GM06990 (cell line): Measurements from ENCODE around the gene SUPT20HL1.
"Not testable (repeated sequence)": the region's sequence is repeated elsewhere in the genome, so short reads cannot be mapped to it uniquely, and the experiment has no call there.

ENCODE experiments used
- DNase-seq: peaks from one replicate; pipeline ENCODE4 v3.0.0-alpha.2; 2011; ENCODE audit not compliant: insufficient read length; ENCODE audit errors: extremely low read depth
- H3K27me3 ChIP-seq: replicated peaks from 2 replicates; pipeline ENCODE4 v1.6.0; 2011; ENCODE audit warnings: low read length; ENCODE audit not compliant: control insufficient read depth, insufficient read depth
- H3K36me3 ChIP-seq: 2 replicates; pipeline ENCODE4 v1.5.1; 2011; ENCODE audit warnings: low read length; ENCODE audit not compliant: control insufficient read depth, insufficient read depth
- H3K4me3 ChIP-seq: replicated peaks from 2 replicates; pipeline ENCODE4 v1.5.1; 2011; ENCODE audit warnings: low read depth, mild to moderate bottlenecking, control low read depth, low read length
- TF ChIP-seq, protein P1 (sequence below): IDR thresholded peaks from 2 replicates; pipeline ENCODE4 v1.5.1; 2011; ENCODE audit warnings: low read length, control low read depth, mild to moderate bottlenecking, inconsistent platforms; ENCODE audit not compliant: insufficient read depth, poor library complexity, severe bottlenecking

SUPT20HL1 gene

DNA sequence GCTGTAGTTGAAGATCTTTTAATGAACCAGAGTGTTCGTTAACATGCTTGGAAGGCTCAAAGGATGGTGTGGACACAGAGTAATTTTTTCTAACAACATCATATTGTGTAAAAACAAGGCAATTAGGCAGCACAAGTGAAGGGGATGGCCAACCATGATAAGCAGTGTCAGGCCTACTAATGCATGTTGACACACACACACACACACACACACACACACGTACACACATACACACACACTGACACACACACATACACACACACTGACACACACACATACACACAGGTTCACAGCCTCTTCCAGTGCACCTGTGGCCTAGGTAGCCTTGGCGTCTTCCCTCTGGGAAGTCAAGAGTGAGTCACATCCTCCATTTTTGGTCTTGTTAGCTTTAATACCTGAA is at the start of gene SUPT20HL1:
Gene SUPT20HL1, plus strand, starts transcription at position 368 of the 400 bp plus-strand sequence. CDS start 2,122 bp downstream, outside the sequence.
- DNase-seq, result no peak

DNA sequence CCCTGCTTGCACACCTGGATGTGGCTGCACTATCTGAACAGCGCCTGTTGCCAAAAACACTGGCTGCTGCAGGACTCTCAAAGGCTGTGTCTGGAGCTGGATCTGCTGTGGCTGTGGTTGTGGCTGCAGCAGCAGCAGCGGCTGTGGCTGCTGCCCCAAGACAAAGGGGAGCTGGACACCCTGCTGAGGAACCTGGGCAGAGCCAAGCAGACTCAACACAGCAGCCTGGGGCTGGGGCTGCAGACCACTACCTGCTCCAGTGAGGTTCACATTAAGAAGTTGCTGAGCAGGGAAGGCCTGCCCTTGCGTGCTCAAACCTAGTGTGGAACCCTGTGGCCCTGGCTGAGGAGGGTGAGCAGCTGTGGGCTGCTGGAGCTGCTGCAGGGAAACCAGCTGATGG is 49.5 kb upstream of the SUPT20HL1 start:
- DNase-seq, H3K27me3 ChIP-seq, H3K4me3 ChIP-seq, H3K36me3 ChIP-seq: not testable (repeated sequence)

More for the DNA sequence above, at the start of gene SUPT20HL1:
- Histone ChIP-seq H3K4me3 (no peak within 1 kb of the TSS), H3K36me3 (no peaks in the 10 kb centered on the region), H3K27me3 (no peaks in the 10 kb centered on the region)
- TF ChIP-seq, protein P1, sequence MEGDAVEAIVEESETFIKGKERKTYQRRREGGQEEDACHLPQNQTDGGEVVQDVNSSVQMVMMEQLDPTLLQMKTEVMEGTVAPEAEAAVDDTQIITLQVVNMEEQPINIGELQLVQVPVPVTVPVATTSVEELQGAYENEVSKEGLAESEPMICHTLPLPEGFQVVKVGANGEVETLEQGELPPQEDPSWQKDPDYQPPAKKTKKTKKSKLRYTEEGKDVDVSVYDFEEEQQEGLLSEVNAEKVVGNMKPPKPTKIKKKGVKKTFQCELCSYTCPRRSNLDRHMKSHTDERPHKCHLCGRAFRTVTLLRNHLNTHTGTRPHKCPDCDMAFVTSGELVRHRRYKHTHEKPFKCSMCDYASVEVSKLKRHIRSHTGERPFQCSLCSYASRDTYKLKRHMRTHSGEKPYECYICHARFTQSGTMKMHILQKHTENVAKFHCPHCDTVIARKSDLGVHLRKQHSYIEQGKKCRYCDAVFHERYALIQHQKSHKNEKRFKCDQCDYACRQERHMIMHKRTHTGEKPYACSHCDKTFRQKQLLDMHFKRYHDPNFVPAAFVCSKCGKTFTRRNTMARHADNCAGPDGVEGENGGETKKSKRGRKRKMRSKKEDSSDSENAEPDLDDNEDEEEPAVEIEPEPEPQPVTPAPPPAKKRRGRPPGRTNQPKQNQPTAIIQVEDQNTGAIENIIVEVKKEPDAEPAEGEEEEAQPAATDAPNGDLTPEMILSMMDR, result no peak

GRCh38 chrX:24311507-24312248 is 48.8 kb upstream of the SUPT20HL1 start:
- H3K27me3 ChIP-seq, DNase-seq, H3K4me3 ChIP-seq: not testable (repeated sequence)

DNA sequence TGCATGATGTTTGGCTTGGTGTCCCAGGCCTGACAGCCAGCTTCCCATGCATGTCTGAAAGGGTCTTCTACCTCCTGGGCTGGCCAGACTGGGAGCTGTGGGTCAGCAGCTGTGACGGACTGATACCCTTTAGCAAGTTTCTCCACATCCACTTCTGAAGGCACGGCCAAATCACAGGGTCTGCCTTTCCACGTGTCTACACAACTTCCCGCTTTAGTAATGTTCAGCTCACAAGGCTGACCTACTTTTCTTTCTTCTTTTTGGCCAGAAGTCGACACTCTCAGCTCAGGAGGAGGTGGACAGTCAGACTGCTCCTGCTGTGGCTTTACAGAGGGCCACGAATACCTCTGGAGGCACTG is 48.2 kb upstream of the SUPT20HL1 start:
- not testable (repeated sequence) for DNase-seq, H3K4me3 ChIP-seq, H3K27me3 ChIP-seq, H3K36me3 ChIP-seq

More at GRCh38 chrX:24311507-24312248, 48.8 kb upstream of the SUPT20HL1 start:
- H3K36me3 ChIP-seq, result not testable (repeated sequence)

- H3K27me3 ChIP-seq, result no peaks in the 10 kb centered on the region; the same call in none of the 2 replicates
- no peak for DNase-seq
- H3K36me3 ChIP-seq, result no peaks in the 10 kb centered on the region
- TF ChIP-seq, protein P1, result no peak
- H3K4me3 ChIP-seq, result no peak within 1 kb of the TSS
Observed at GRCh38 chrX:24314019-24314635, 46.3 kb upstream of the SUPT20HL1 start, which contains the start of gene SUPT20HL2. Gene SUPT20HL2, minus strand, starts transcription at chrX:24314069. Its CDS starts 754 bp downstream, at chrX:24313315.

GRCh38 chrX:24316111-24316510 is 44.3 kb upstream of the SUPT20HL1 start:
- no peaks in the 10 kb centered on the region for H3K36me3 ChIP-seq
- TF ChIP-seq, protein P1, result no peak
- no peak overlapping the region for H3K4me3 ChIP-seq
- H3K27me3 ChIP-seq, result no peaks in the 10 kb centered on the region; the same call in none of the 2 replicates
- DNase-seq, result no peak

DNA sequence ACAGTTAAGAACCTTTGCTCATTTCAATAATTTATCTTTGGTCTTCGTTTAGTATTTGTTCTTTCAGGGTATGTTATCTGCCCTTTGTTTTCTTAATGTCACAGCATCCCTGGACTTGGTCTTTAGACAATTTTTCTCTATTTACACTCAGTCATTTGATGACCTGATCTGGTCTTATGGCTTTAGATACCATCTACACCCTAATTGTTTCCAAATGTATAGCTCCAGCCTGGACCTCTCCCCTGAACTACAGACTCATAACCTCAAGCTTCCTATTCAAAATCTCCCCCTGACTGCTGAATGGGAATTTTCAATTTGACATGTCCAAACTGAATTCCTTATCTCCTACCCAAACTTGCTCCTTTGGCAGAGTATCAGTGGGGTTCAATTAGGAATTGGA is 42.9 kb upstream of the SUPT20HL1 start:
- H3K27me3 ChIP-seq, result no peaks in the 10 kb centered on the region; the same call in none of the 2 replicates
- no peaks in the 10 kb centered on the region for H3K36me3 ChIP-seq
- H3K4me3 ChIP-seq, result no peak overlapping the region
- TF ChIP-seq, protein P1, result no peak
- DNase-seq, result no peak
